IMR-90 (cell line): ENCODE results near the gene LARP4B. TPM values are rescaled to one million over a fixed set of nuclear protein-coding genes. Genes with fewer than 3 reads are reported as not detected.

ENCODE experiments used
- ATAC-seq: fragments of 200-7000 bp; cut with Tn5 transposase; 2 replicates; pipeline ENCODE4 v1.9.1; 2020; ENCODE audit warnings: low read depth, mild to moderate bottlenecking, moderate library complexity
- BruUV-seq: library from RNA; stranded (reverse); fragments of 400-500 nt; replicated peaks from 2 replicates; lab custom pipeline; 2021; lab: Mats Ljungman, UMichigan
- CTCF ChIA-PET: fragments of 300-600 bp; formaldehyde crosslinking; extraction: SDS; loops from one replicate; lab custom pipeline; 2021; ENCODE audit warnings: antibody characterized with exemption; lab: Yijun Ruan, JAX
- POLR2A ChIA-PET: fragments of 300-600 bp; sonication (Branson Sonifier 250); formaldehyde crosslinking; loops from one replicate; lab custom pipeline; 2022; ENCODE audit warnings: antibody characterized with exemption; ENCODE audit not compliant: unreplicated experiment; lab: Charles Lee
- DNase-seq: peaks from one replicate; pipeline ENCODE4 v3.0.0; 2013
- H2AFZ ChIP-seq: replicated peaks from 2 replicates; pipeline ENCODE3; 2013; ENCODE audit warnings: low read length, mild to moderate bottlenecking; ENCODE audit not compliant: poor library complexity
- H2AK5ac ChIP-seq: 2 replicates; pipeline ENCODE4 v1.6.1; 2013; ENCODE audit warnings: low read depth, low read length, inconsistent platforms
- H2AK9ac ChIP-seq: replicated peaks from 2 replicates; pipeline ENCODE3; 2013; ENCODE audit warnings: mild to moderate bottlenecking, low read depth, low read length, moderate library complexity; ENCODE audit not compliant: poor library complexity
- H2BK120ac ChIP-seq: 2 replicates; pipeline ENCODE4 v1.6.1; 2013; ENCODE audit warnings: low read depth, low read length, inconsistent platforms
- H2BK15ac ChIP-seq: 3 replicates; pipeline ENCODE4 v1.6.1; 2013; ENCODE audit warnings: low read depth, low read length, inconsistent platforms
- H2BK20ac ChIP-seq: 2 replicates; pipeline ENCODE4 v1.6.1; 2013; ENCODE audit warnings: low read depth, mild to moderate bottlenecking, inconsistent platforms, low read length, moderate library complexity
- H2BK5ac ChIP-seq: 2 replicates; pipeline ENCODE4 v1.6.1; 2013; ENCODE audit warnings: mild to moderate bottlenecking, low read depth, low read length, inconsistent platforms; ENCODE audit not compliant: poor library complexity, severe bottlenecking
- H3K14ac ChIP-seq: replicated peaks from 2 replicates; pipeline ENCODE4 v1.6.1; 2013; ENCODE audit warnings: low read depth, low read length, inconsistent platforms
- H3K18ac ChIP-seq: 2 replicates; pipeline ENCODE4 v1.6.1; 2013; ENCODE audit warnings: low read depth, low read length, control low read depth
- H3K23ac ChIP-seq: 2 replicates; pipeline ENCODE4 v1.6.1; 2013; ENCODE audit warnings: low read depth, low read length, inconsistent platforms
- H3K27ac ChIP-seq: 2 replicates; pipeline ENCODE4 v1.5.1; 2013; ENCODE audit warnings: mild to moderate bottlenecking, control low read depth, low read length; ENCODE audit not compliant: insufficient read depth
- H3K27me3 ChIP-seq: 2 replicates; pipeline ENCODE4 v1.6.1; 2013; ENCODE audit warnings: low read length; ENCODE audit not compliant: control insufficient read depth, insufficient read depth
- H3K36me3 ChIP-seq: 2 replicates; pipeline ENCODE4 v1.6.1; 2013; ENCODE audit warnings: low read length, mixed read lengths; ENCODE audit not compliant: control insufficient read depth, insufficient read depth
- H3K4ac ChIP-seq: 2 replicates; pipeline ENCODE4 v1.6.1; 2013; ENCODE audit warnings: low read depth, low read length, inconsistent platforms
- H3K4me1 ChIP-seq: 2 replicates; pipeline ENCODE4 v1.6.1; 2013; ENCODE audit warnings: low read length, mixed read lengths; ENCODE audit not compliant: control insufficient read depth, insufficient read depth
- H3K4me2 ChIP-seq: 2 replicates; pipeline ENCODE4 v1.6.1; 2013; ENCODE audit warnings: low read depth, mild to moderate bottlenecking, control low read depth, low read length, moderate library complexity
- H3K4me3 ChIP-seq: 2 replicates; pipeline ENCODE4 v1.5.1; 2013; ENCODE audit warnings: low read depth, mild to moderate bottlenecking, control low read depth, low read length, moderate library complexity; ENCODE audit not compliant: insufficient read depth
- H3K56ac ChIP-seq: 2 replicates; pipeline ENCODE4 v1.6.1; 2013; ENCODE audit warnings: low read length, inconsistent platforms; ENCODE audit not compliant: insufficient read depth; ENCODE audit errors: extremely low read depth
- H3K79me1 ChIP-seq, 2 experiments: 2 replicates each; pipeline ENCODE4 v1.6.1; 2013; ENCODE audit warnings: low read length in 2 of 2, inconsistent platforms in 1 of 2, low read depth in 1 of 2
- H3K9ac ChIP-seq: 2 replicates; pipeline ENCODE4 v1.6.1; 2013; ENCODE audit warnings: low read depth, low read length, control low read depth
- H3K9me1 ChIP-seq: 2 replicates; pipeline ENCODE4 v1.6.1; 2013; ENCODE audit warnings: low read length, inconsistent platforms; ENCODE audit not compliant: insufficient read depth
- H3K9me3 ChIP-seq: 2 replicates; pipeline ENCODE4 v1.6.1; 2013; ENCODE audit warnings: low read length; ENCODE audit not compliant: control insufficient read depth, insufficient read depth
- H4K20me1 ChIP-seq: 2 replicates; pipeline ENCODE4 v1.6.1; 2013; ENCODE audit warnings: low read length, inconsistent platforms; ENCODE audit not compliant: insufficient read depth
- H4K5ac ChIP-seq: 2 replicates; pipeline ENCODE4 v1.6.1; 2013; ENCODE audit warnings: mild to moderate bottlenecking, low read depth, low read length, control low read depth
- H4K8ac ChIP-seq, 2 experiments: 2 replicates each; pipeline ENCODE4 v1.6.1; 2013; ENCODE audit warnings: low read depth in 2 of 2, low read length in 2 of 2, control low read depth in 1 of 2, inconsistent platforms in 1 of 2
- H4K91ac ChIP-seq: 2 replicates; pipeline ENCODE4 v1.6.1; 2013; ENCODE audit warnings: low read depth, low read length, inconsistent platforms; ENCODE audit not compliant: insufficient read depth
- BHLHE40 ChIP-seq: fragments of 150-350 bp; IDR thresholded peaks from 2 replicates; pipeline ENCODE4 v1.6.1; 2016; ENCODE audit warnings: mild to moderate bottlenecking, low read depth, low read length
- CEBPB ChIP-seq: IDR thresholded peaks from 2 replicates; pipeline ENCODE4 v1.6.1; 2012; ENCODE audit warnings: low read depth, low read length, improper control_type of control experiment
- CHD1 ChIP-seq: IDR thresholded peaks from 2 replicates; pipeline ENCODE4 v1.6.1; 2012; ENCODE audit warnings: low read depth, low read length, improper control_type of control experiment
- FOS ChIP-seq: fragments of 150-350 bp; IDR thresholded peaks from 2 replicates; pipeline ENCODE4 v1.6.1; 2016; ENCODE audit warnings: low read depth, low read length
- MAFK ChIP-seq: IDR thresholded peaks from 2 replicates; pipeline ENCODE4 v1.6.1; 2012; ENCODE audit warnings: low read depth, low read length, improper control_type of control experiment
- MAZ ChIP-seq: IDR thresholded peaks from 2 replicates; pipeline ENCODE4 v1.6.1; 2012; ENCODE audit warnings: low read depth, mild to moderate bottlenecking, low read length, improper control_type of control experiment, moderate library complexity, borderline replicate concordance
- MXI1 ChIP-seq: IDR thresholded peaks from 2 replicates; pipeline ENCODE4 v1.6.1; 2012; ENCODE audit warnings: low read depth, mild to moderate bottlenecking, low read length, moderate library complexity, borderline replicate concordance
- NFE2L2 ChIP-seq: fragments of 150-350 bp; IDR thresholded peaks from 2 replicates; pipeline ENCODE4 v1.6.1; 2016; ENCODE audit warnings: low read depth, mild to moderate bottlenecking, low read length
- POLR2A ChIP-seq: IDR thresholded peaks from 2 replicates; pipeline ENCODE4 v1.6.1; 2012; ENCODE audit warnings: mild to moderate bottlenecking, low read depth, low read length
- RAD21 ChIP-seq: IDR thresholded peaks from 2 replicates; pipeline ENCODE4 v1.6.1; 2012; ENCODE audit warnings: low read length, improper control_type of control experiment
- RCOR1 ChIP-seq: IDR thresholded peaks from 2 replicates; pipeline ENCODE4 v1.6.1; 2012; ENCODE audit warnings: mild to moderate bottlenecking, low read length, improper control_type of control experiment; ENCODE audit not compliant: insufficient replicate concordance
- RFX5 ChIP-seq: IDR thresholded peaks from 2 replicates; pipeline ENCODE4 v1.8.0; 2012; ENCODE audit warnings: low read depth, mild to moderate bottlenecking, low read length, moderate library complexity
- SMC3 ChIP-seq: fragments of 150-350 bp; IDR thresholded peaks from 2 replicates; pipeline ENCODE4 v1.6.1; 2016; ENCODE audit warnings: low read depth, mild to moderate bottlenecking, antibody characterized with exemption, low read length, moderate library complexity
- WGBS, 2 experiments: methylation state at CpG; one replicate each; pipeline versions ENCODE4 v1.1.5 to v1.1.7; 2013; ENCODE audit warnings: missing lambda C conversion rate in 2 of 2; ENCODE audit not compliant: insufficient read length in 1 of 2; ENCODE audit errors: extremely low coverage in 2 of 2; 5-methylcytosine and 5-hydroxymethylcytosine counted together
- dilution Hi-C: fragments of 300-500 bp; cut with HindIII; formaldehyde crosslinking; loops from one replicate; pipeline ENCODE4 v1.14.3; 2018; ENCODE audit warnings: low sequenced_read_pairs; ENCODE audit not compliant: unreplicated experiment
- in situ Hi-C: fragments of 300-500 bp; cut with MboI; formaldehyde crosslinking; loops from 3 replicates; pipeline ENCODE4 v1.14.3; 2019; ENCODE audit warnings: low sequenced_read_pairs, inconsistent platforms, mixed read lengths
- intact Hi-C: fragments of 100-400 bp; cut with micrococcal nuclease; formaldehyde crosslinking; loops from 2 replicates; pipeline ENCODE4 v1.10.0; 2022
- polyA plus RNA-seq, 3 experiments: library from polyadenylated mRNA; depleted of rRNA; stranded (reverse); fragments of >200 nt; gene quantifications; 2 replicates each; pipeline ENCODE4 v1.2.3, GENCODE V29; 2012; ENCODE audit warnings: low replicate concordance in 1 of 3
- total RNA-seq: library from RNA; depleted of rRNA; stranded (reverse); fragments of >200 nt; gene quantifications from 2 replicates; pipeline ENCODE4 v1.2.3, GENCODE V29; 2012
- TF ChIP-seq, protein P1 (sequence below): conservative IDR thresholded peaks from 2 replicates; pipeline ENCODE4 v1.5.1; 2012; ENCODE audit warnings: mild to moderate bottlenecking, low read depth, low read length, improper control_type of control experiment
- TF ChIP-seq, protein P2 (sequence below): fragments of 150-350 bp; IDR thresholded peaks from 2 replicates; pipeline ENCODE4 v1.6.1; 2017; ENCODE audit warnings: mild to moderate bottlenecking, antibody characterized with exemption, low read length, low read depth
- TF ChIP-seq, protein P3 (sequence below): fragments of 150-350 bp; IDR thresholded peaks from 2 replicates; pipeline ENCODE4 v1.6.1; 2016; ENCODE audit warnings: low read depth, mild to moderate bottlenecking, low read length, moderate library complexity, borderline replicate concordance

LARP4B gene
- total and polyA plus RNA-seq, 2 of the 4 experiments (the other 2 are of a cell fraction): 24.3 to 25.5 TPM

DNA sequence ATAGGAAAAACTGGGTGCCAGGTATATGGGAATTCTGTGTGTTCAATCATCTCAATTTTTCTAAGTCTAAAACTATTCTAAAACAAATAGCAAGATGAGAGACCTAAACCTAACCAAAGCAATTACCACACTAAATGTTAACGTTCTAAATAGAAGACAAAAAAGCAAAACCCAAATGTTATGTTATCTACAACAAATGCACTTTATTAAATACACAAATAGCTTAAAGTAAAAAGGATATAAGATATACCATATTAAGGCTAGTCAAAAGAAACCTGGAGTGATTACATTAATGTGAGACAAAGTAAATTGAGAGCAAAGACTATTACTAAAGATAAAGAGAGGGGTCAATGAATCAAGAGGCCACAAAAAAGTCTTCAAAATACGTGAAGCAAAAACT is 81.4 kb downstream of the LARP4B start:
- H3K36me3 ChIP-seq: peaks cover 28% of the 10 kb centered on the region

More for the DNA sequence above, 81.4 kb downstream of the LARP4B start:
- no peak overlapping the region for H2AFZ ChIP-seq
- peaks cover 50% of the 10 kb centered on the region for H4K20me1 ChIP-seq
- H2AK9ac ChIP-seq: no peak overlapping the region
- no peak overlapping the region for H2BK5ac ChIP-seq
- peaks cover 51 to 76% of the 10 kb centered on the region in 2 experiments for H3K79me1 ChIP-seq
- intact Hi-C loops (no loop called here), in situ Hi-C loops (no loop called here), dilution Hi-C loops (no loop called here)
- H3K14ac ChIP-seq: no peak overlapping the region
- no peak overlapping the region for H3K23ac ChIP-seq
- no peak for DNase-seq
- POLR2A ChIA-PET: no interaction called here
- no peak overlapping the region for H2AK5ac ChIP-seq
- H3K27me3 ChIP-seq: no peaks in the 10 kb centered on the region
- ATAC-seq: no peak
- H2BK120ac ChIP-seq: no peak overlapping the region
- no peak overlapping the region for H3K9ac ChIP-seq
- no CpG with 5 or more reads among the region's 2 CpGs for WGBS, 2 experiments
- no peak overlapping the region for H3K4me3 ChIP-seq
- no peak overlapping the region for H4K91ac ChIP-seq
- H3K4me1 ChIP-seq: peaks cover 5% of the 10 kb centered on the region
- H2BK15ac ChIP-seq: no peak overlapping the region
- TF ChIP-seq POLR2A: no peak
- TF ChIP-seq CHD1: no peak
- TF ChIP-seq SMC3: no peak
- TF ChIP-seq MAZ: no peak
- TF ChIP-seq, protein P1, sequence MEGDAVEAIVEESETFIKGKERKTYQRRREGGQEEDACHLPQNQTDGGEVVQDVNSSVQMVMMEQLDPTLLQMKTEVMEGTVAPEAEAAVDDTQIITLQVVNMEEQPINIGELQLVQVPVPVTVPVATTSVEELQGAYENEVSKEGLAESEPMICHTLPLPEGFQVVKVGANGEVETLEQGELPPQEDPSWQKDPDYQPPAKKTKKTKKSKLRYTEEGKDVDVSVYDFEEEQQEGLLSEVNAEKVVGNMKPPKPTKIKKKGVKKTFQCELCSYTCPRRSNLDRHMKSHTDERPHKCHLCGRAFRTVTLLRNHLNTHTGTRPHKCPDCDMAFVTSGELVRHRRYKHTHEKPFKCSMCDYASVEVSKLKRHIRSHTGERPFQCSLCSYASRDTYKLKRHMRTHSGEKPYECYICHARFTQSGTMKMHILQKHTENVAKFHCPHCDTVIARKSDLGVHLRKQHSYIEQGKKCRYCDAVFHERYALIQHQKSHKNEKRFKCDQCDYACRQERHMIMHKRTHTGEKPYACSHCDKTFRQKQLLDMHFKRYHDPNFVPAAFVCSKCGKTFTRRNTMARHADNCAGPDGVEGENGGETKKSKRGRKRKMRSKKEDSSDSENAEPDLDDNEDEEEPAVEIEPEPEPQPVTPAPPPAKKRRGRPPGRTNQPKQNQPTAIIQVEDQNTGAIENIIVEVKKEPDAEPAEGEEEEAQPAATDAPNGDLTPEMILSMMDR: no peak
- TF ChIP-seq RCOR1: no peak
- TF ChIP-seq BHLHE40: no peak
- no peak for TF ChIP-seq FOS
- no peak for TF ChIP-seq RFX5
- no peak for TF ChIP-seq MAFK
- no peak for TF ChIP-seq NFE2L2
- no peak for TF ChIP-seq CEBPB
- no peak for TF ChIP-seq RAD21
- no peak for TF ChIP-seq MXI1
- TF ChIP-seq, protein P2, sequence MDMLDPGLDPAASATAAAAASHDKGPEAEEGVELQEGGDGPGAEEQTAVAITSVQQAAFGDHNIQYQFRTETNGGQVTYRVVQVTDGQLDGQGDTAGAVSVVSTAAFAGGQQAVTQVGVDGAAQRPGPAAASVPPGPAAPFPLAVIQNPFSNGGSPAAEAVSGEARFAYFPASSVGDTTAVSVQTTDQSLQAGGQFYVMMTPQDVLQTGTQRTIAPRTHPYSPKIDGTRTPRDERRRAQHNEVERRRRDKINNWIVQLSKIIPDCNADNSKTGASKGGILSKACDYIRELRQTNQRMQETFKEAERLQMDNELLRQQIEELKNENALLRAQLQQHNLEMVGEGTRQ: no peak
- TF ChIP-seq, protein P3, sequence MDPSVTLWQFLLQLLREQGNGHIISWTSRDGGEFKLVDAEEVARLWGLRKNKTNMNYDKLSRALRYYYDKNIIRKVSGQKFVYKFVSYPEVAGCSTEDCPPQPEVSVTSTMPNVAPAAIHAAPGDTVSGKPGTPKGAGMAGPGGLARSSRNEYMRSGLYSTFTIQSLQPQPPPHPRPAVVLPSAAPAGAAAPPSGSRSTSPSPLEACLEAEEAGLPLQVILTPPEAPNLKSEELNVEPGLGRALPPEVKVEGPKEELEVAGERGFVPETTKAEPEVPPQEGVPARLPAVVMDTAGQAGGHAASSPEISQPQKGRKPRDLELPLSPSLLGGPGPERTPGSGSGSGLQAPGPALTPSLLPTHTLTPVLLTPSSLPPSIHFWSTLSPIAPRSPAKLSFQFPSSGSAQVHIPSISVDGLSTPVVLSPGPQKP: no peak
- CTCF ChIA-PET: interaction anchor here (0.7 kb wide), 1 partner anchor 10 kb away, joined by 3 read pairs; no protein-coding TSS in a partner anchor
- no peak overlapping the region for H4K5ac ChIP-seq
- no peak overlapping the region for H2BK20ac ChIP-seq
- H3K9me1 ChIP-seq: peaks cover 16% of the 10 kb centered on the region; the same call in 1 of the 2 replicates
- no peak overlapping the region for H3K27ac ChIP-seq
- H4K8ac ChIP-seq: no peak overlapping the region
- H3K56ac ChIP-seq: no peak overlapping the region
- no peak overlapping the region for H3K4me2 ChIP-seq
- no peaks in the 10 kb centered on the region for H3K9me3 ChIP-seq
- H3K4ac ChIP-seq: no peak overlapping the region
- H3K18ac ChIP-seq: no peak overlapping the region
- BruUV-seq: no TSS peak
